A204.1 (cell line): Measurements from ENCODE around the gene FAM228A.
A peak's percentile ranks its signal among the peaks of the same experiment; 100 is the strongest.

ENCODE experiments used
- FAIRE-seq: peaks from 2 replicates; lab custom pipeline; 2012; peaks lifted over from hg19 to GRCh38; lab: Jason Lieb, UNC

FAM228A gene

DNA sequence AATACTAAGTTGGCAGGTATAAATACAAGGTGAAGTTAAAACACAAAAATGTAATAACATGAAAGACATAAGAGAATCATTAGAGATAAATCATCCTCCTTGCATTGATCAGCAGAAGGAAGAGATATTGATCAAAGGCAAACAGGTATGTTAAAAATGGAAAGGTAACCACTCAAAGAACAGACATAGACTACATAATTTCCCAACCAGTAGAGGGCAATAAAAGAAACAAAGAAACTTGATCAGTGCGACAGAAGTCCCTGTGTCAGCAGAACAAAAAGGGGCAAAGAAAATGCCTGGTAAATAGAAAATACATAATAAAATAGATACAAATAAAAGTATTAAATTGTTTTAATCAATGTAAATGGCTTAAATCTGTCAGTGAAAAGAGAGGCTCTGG lies 53.6 kb downstream of the FAM228A start:
- FAIRE-seq, result peak; percentile 39

DNA sequence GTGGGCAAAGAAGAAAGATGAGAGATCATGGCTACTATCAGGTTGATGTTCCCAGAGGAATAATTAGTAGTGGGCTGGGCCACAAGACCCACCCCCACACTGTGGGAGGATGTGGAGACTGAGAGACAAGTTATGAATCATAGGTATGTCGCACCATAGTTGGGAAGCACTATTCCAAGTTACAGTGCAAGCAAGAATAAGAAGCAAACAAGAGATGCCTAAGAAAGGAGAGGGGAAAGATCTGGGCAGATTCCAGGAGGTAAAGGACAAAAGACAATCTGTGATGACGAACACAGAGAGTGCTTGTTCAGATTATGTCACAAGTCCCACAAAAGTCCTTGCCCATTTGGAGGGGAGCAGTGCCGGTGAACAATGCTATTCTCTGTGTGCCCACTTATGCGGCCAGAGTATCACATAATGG lies 56.6 kb downstream of the FAM228A start:
- no peak for FAIRE-seq

DNA sequence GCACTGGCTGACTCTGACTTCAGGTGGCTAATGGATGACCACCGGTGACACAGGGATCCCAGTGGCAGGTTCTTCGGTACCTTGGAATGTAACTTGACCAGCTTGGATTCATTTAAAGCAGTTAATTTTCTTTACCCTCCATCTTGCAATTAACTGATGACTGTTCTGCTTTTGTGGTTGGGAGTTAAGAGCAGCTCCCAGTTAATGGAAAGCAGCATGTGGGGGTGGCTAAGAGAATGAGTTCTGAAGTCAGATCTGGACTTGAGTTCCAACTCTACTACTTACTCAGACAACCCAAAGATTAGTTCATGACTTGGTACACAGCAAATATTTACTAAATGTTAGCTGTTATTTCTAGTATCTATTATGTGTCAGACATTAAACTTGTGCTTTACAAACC lies 58.5 kb downstream of the FAM228A start:
- FAIRE-seq, result no peak

DNA sequence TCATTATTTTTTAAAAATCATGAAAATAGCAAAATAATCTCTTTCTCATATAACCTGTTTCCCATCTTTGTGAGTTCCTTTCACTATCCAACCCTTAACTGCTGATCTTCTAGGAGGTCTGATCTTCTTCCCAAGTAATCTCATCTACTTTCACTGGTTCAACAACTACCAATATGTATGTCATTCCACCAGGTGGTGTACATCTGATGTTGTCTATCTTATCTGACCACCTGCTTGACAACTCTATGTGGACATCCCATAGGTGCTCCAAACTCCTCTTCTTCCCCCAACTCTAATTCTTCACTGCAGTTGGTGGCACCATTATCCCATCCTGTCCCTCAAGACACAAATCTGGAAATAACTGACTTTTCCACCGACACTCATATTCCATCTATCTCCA lies 62.5 kb downstream of the FAM228A start:
- FAIRE-seq, result no peak

DNA sequence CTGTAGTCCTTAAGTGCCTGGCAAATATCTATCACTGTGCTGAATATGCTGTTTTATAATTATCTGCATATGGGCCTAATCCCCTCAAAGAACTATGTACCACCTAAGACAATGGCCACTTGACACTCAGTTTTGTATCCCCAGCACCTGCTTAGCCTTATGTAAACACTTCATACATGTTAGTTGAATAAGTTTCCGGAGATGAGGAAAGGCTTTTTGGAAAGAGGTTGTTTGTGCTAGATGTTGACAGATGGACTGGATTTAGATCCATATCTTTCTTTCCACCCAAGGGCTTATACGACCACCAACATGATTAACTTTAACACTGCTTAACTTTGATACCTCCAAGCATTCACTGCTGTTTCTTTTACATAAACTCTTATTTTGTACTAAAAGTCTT lies 63.3 kb downstream of the FAM228A start:
- no peak for FAIRE-seq

DNA sequence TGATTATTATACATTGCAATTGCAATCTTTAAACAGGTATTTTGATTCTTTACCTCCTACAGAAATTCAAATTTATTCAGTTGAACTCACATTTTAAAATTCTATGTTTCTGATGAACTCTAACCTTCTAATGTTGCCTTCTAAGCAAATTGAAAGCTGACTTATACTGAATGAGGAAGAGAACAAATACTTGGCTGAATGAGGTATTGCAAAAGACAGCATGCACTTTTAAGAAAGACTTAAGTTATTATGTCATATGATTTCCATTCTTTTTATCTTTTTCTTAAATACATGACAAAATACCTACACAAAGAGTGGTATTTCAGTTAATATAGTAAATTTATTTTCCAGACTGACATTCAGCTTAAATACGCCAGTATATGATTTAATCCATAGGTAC lies 64.7 kb downstream of the FAM228A start:
- no peak for FAIRE-seq
